MM.1S (cell line): ENCODE data around the gene SYNGR4.
A peak's percentile ranks its signal among the peaks of the same experiment; 100 is the strongest.

Experiments used
- DNase-seq: peaks from one replicate; pipeline ENCODE4 v3.0.0-alpha.2; 2015
- H2AFZ ChIP-seq: fragments of 300-600 bp; sonication (generic); 2 replicates; pipeline ENCODE4 v1.6.0; 2016; ENCODE audit warnings: antibody characterized with exemption, low read length
- H3F3A ChIP-seq: fragments of 300-600 bp; sonication (generic); 2 replicates; pipeline ENCODE4 v1.6.1; 2016; ENCODE audit warnings: mild to moderate bottlenecking, antibody characterized with exemption, low read length, moderate library complexity, mixed read lengths; ENCODE audit not compliant: insufficient read depth
- H3K27ac ChIP-seq: fragments of 300-600 bp; sonication (generic); 2 replicates; pipeline ENCODE4 v1.5.1; 2016; ENCODE audit warnings: mild to moderate bottlenecking, low read length
- H3K27me3 ChIP-seq: fragments of 300-600 bp; sonication (generic); replicated peaks from 2 replicates; pipeline ENCODE4 v1.6.0; 2016; ENCODE audit warnings: low read length; ENCODE audit not compliant: insufficient read depth
- H3K36me3 ChIP-seq: fragments of 300-600 bp; sonication (generic); replicated peaks from 2 replicates; pipeline ENCODE4 v1.6.1; 2016; ENCODE audit warnings: mild to moderate bottlenecking, low read length, mixed read lengths; ENCODE audit not compliant: insufficient read depth
- H3K4me1 ChIP-seq: fragments of 300-600 bp; sonication (generic); 2 replicates; pipeline ENCODE4 v1.6.1; 2016; ENCODE audit warnings: low read length, mixed read lengths
- H3K4me2 ChIP-seq: fragments of 300-600 bp; sonication (generic); 2 replicates; pipeline ENCODE4 v1.6.0; 2016; ENCODE audit warnings: low read depth, low read length
- H3K4me3 ChIP-seq: fragments of 300-600 bp; sonication (generic); 2 replicates; pipeline ENCODE4 v1.5.1; 2016; ENCODE audit warnings: low read length, mixed read lengths
- H3K79me2 ChIP-seq: fragments of 300-600 bp; sonication (generic); 2 replicates; pipeline ENCODE4 v1.6.1; 2016; ENCODE audit warnings: mixed run types, low read length, mixed read lengths
- H3K9ac ChIP-seq: fragments of 300-600 bp; sonication (generic); 2 replicates; pipeline ENCODE4 v1.6.1; 2016; ENCODE audit warnings: low read length, mixed read lengths
- H3K9me2 ChIP-seq: fragments of 300-600 bp; sonication (generic); replicated peaks from 2 replicates; pipeline ENCODE4 v1.6.1; 2016; ENCODE audit warnings: mild to moderate bottlenecking, low read length, mixed read lengths; ENCODE audit not compliant: insufficient read depth
- H3K9me3 ChIP-seq: fragments of 300-600 bp; sonication (generic); replicated peaks from 2 replicates; pipeline ENCODE4 v1.6.1; 2016; ENCODE audit warnings: mild to moderate bottlenecking, low read length, mixed read lengths; ENCODE audit not compliant: insufficient read depth
- H4K20me1 ChIP-seq: fragments of 300-600 bp; sonication (generic); 2 replicates; pipeline ENCODE4 v1.6.1; 2016; ENCODE audit warnings: mild to moderate bottlenecking, low read length, moderate library complexity, mixed read lengths; ENCODE audit not compliant: insufficient read depth
- CTCF ChIP-seq: fragments of 300-600 bp; sonication (generic); IDR thresholded peaks from 2 replicates; pipeline ENCODE4 v1.5.1; 2016; ENCODE audit warnings: antibody characterized with exemption, low read length, mixed read lengths
- EZH2 ChIP-seq: fragments of 300-600 bp; sonication (generic); optimal IDR thresholded peaks from 2 replicates; pipeline ENCODE3; 2017; ENCODE audit warnings: low read depth, mild to moderate bottlenecking, antibody characterized with exemption, low read length, mixed read lengths
- EZH2phosphoT487 ChIP-seq: fragments of 300-600 bp; sonication (generic); IDR thresholded peaks from 2 replicates; pipeline ENCODE4 v1.6.1; 2018; ENCODE audit warnings: antibody characterized with exemption, low read length

The SYNGR4 gene

GRCh38 chr19:48413879-48414587 lies 49.9 kb downstream of the SYNGR4 start:
- Histone ChIP-seq H4K20me1 (no peaks in the 10 kb centered on the region), H3K9me2 (no peaks in the 10 kb centered on the region), H3K79me2 (no peaks in the 10 kb centered on the region), H3K9ac (no peak overlapping the region), H3K27ac (no peak overlapping the region), H3K27me3 (peaks cover 18% of the 10 kb centered on the region), H3K9me3 (no peaks in the 10 kb centered on the region), H3K4me2 (peak overlapping the region; percentile 65; the same call in 1 of the 2 replicates), H3K4me1 (peaks cover 11% of the 10 kb centered on the region), H3K36me3 (no peaks in the 10 kb centered on the region), H2AFZ (no peak overlapping the region), H3F3A (peaks cover 16% of the 10 kb centered on the region), H3K4me3 (no peak overlapping the region)
- no peak for DNase-seq
- TF ChIP-seq CTCF (no peak), EZH2phosphoT487 (no peak)

DNA sequence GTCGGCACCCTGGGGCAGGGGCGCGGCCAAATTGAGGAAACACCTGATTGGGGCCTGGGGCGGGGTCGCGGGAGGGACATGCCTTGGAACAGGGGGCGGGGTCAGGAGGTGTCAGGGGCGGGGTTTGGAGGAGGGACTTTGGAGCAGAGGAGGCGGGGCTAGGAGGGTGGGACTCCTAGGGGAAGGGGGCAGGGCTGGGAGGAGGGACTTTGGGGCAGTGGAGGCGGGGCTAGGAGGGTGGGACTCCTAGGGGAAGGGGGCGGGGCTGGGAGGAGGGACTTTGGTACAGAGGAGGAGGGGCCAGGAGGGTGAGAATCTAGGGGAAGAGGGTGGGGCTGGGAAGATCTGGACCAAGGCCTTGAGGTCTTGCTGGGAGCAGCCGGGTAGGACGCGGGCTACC lies 51.2 kb downstream of the SYNGR4 start:
- H3K4me3 ChIP-seq = 0 out of 2 replicates have a peak overlapping the region, but pooled peaks have one; percentile 43
- no peaks in the 10 kb centered on the region for H3K9me2 ChIP-seq

GRCh38 chr19:48415806-48416221 lies 51.6 kb downstream of the SYNGR4 start:
- TF ChIP-seq EZH2 (no peak), CTCF (no peak), EZH2phosphoT487 (no peak)
- no peaks in the 10 kb centered on the region for H3K9me3 ChIP-seq
- no peak overlapping the region for H3K27ac ChIP-seq
- no peak overlapping the region for H3K4me2 ChIP-seq
- no peak overlapping the region for H3K4me3 ChIP-seq
- H3K36me3 ChIP-seq = no peaks in the 10 kb centered on the region
- H3K4me1 ChIP-seq = peaks cover 12% of the 10 kb centered on the region
- no peaks in the 10 kb centered on the region for H3K79me2 ChIP-seq
- peaks cover 17% of the 10 kb centered on the region for H3F3A ChIP-seq
- H3K9me2 ChIP-seq = no peaks in the 10 kb centered on the region
- DNase-seq = no peak
- H4K20me1 ChIP-seq = no peaks in the 10 kb centered on the region
- no peak overlapping the region for H3K9ac ChIP-seq
- H3K27me3 ChIP-seq = peaks cover 18% of the 10 kb centered on the region
- no peak overlapping the region for H2AFZ ChIP-seq

More for the DNA sequence above, 51.2 kb downstream of the SYNGR4 start:
- Histone ChIP-seq H3K79me2 (no peaks in the 10 kb centered on the region), H4K20me1 (no peaks in the 10 kb centered on the region), H3K27ac (no peak overlapping the region), H3K4me2 (peak overlapping the region; percentile 65; the same call in 1 of the 2 replicates), H3K27me3 (peaks cover 18% of the 10 kb centered on the region), H3K4me1 (peaks cover 12% of the 10 kb centered on the region), H3F3A (peaks cover 17% of the 10 kb centered on the region), H3K9me3 (no peaks in the 10 kb centered on the region), H2AFZ (no peak overlapping the region), H3K36me3 (no peaks in the 10 kb centered on the region), H3K9ac (no peak overlapping the region)
- DNase-seq = peak; percentile 81
- TF ChIP-seq EZH2 = no peak
- no peak for TF ChIP-seq EZH2phosphoT487
- no peak for TF ChIP-seq CTCF
